K562 (cell line): ENCODE measurements around the gene RTN4. TPM values are rescaled to one million over a fixed set of nuclear protein-coding genes. Genes with fewer than 3 reads are reported as not detected.
A peak's percentile ranks its signal among the peaks of the same experiment; 100 is the strongest.

Experiments used
- CBX2 ChIP-seq: fragments of 200-600 bp; sonication (generic); IDR thresholded peaks from one replicate; pipeline ENCODE4 v1.6.1; 2012; ENCODE audit warnings: mild to moderate bottlenecking, low read length, inconsistent platforms; ENCODE audit not compliant: insufficient read depth, poor library complexity, severe bottlenecking
- CSDE1 ChIP-seq, 2 experiments: fragments of 450-650 bp; IDR thresholded peaks; 2 replicates each; pipeline ENCODE4 v1.6.1; 2016; ENCODE audit warnings: mild to moderate bottlenecking in 1 of 2
- DLX4 ChIP-seq: fragments of 250-450 bp; sonication (Bioruptor Pico); IDR thresholded peaks from 2 replicates; pipeline ENCODE4 v1.6.1; 2021; ENCODE audit warnings: mild to moderate bottlenecking
- DMBX1 ChIP-seq: fragments of 250-450 bp; sonication (Bioruptor Pico); IDR thresholded peaks from 2 replicates; pipeline ENCODE4 v1.8.0; 2022; ENCODE audit warnings: inconsistent platforms, mild to moderate bottlenecking, moderate library complexity, borderline replicate concordance
- DPF2 ChIP-seq: fragments of 450-650 bp; IDR thresholded peaks from 2 replicates; pipeline ENCODE4 v1.6.1; 2016
- FOSL1 ChIP-seq: fragments of 200-800 bp; sonication (Bioruptor generic); conservative IDR thresholded peaks from 2 replicates; pipeline ENCODE4 v1.6.1; 2016; ENCODE audit warnings: missing genetic modification characterization, missing compliant biosample characterization
- GTF2A2 ChIP-seq: IDR thresholded peaks from 2 replicates; pipeline ENCODE4 v1.6.1; 2016; ENCODE audit warnings: mild to moderate bottlenecking, missing genetic modification characterization, missing compliant biosample characterization
- HINFP ChIP-seq: fragments of 450-650 bp; conservative IDR thresholded peaks from 2 replicates; pipeline ENCODE4 v1.6.1; 2016; ENCODE audit warnings: missing genetic modification characterization, low read depth, mild to moderate bottlenecking, control low read depth, missing compliant biosample characterization
- HNRNPK ChIP-seq: fragments of 200-400 bp; formaldehyde crosslinking; IDR thresholded peaks from one replicate; pipeline ENCODE4 v1.6.1; 2018; ENCODE audit warnings: mild to moderate bottlenecking, low read depth, low read length; ENCODE audit not compliant: poor library complexity, severe bottlenecking
- HOXB6 ChIP-seq: fragments of 250-450 bp; sonication (Bioruptor Pico); IDR thresholded peaks from 2 replicates; pipeline ENCODE4 v1.5.1; 2022; ENCODE audit warnings: mild to moderate bottlenecking, borderline replicate concordance
- MAFK ChIP-seq: IDR thresholded peaks from 2 replicates; pipeline ENCODE4 v1.6.1; 2011; ENCODE audit warnings: low read length, improper control_type of control experiment
- NFATC3 ChIP-seq: fragments of 450-650 bp; IDR thresholded peaks from 2 replicates; pipeline ENCODE4 v1.6.1; 2017; ENCODE audit warnings: mild to moderate bottlenecking
- RBM39 ChIP-seq: fragments of 200-400 bp; formaldehyde crosslinking; optimal IDR thresholded peaks from 2 replicates; pipeline ENCODE3; 2018; ENCODE audit warnings: low read depth, low read length
- RCOR1 ChIP-seq, 2 experiments: IDR thresholded peaks; 2 replicates each; pipeline ENCODE4 v1.6.1; 2012; ENCODE audit warnings: low read depth in 2 of 2, low read length in 2 of 2, borderline replicate concordance in 1 of 2, improper control_type of control experiment in 1 of 2
- TCF15 ChIP-seq: fragments of 250-450 bp; sonication (Bioruptor Pico); IDR thresholded peaks from 2 replicates; pipeline ENCODE4 v1.8.0; 2022; ENCODE audit warnings: moderate library complexity, mild to moderate bottlenecking, inconsistent platforms
- TFAM ChIP-seq: fragments of 250-450 bp; sonication (Bioruptor Pico); conservative IDR thresholded peaks from 2 replicates; pipeline ENCODE4 v1.5.0; 2021; ENCODE audit warnings: mild to moderate bottlenecking, moderate library complexity
- TGIF2 ChIP-seq: sonication (generic); formaldehyde crosslinking; IDR thresholded peaks from 2 replicates; pipeline ENCODE4 v1.8.1; 2022; ENCODE audit warnings: mild to moderate bottlenecking, missing genetic modification reagents, moderate library complexity
- TRIM25 ChIP-seq: fragments of 450-650 bp; IDR thresholded peaks from 2 replicates; pipeline ENCODE4 v1.7.0; 2016; ENCODE audit warnings: borderline replicate concordance
- ZKSCAN8 ChIP-seq: fragments of 200-800 bp; sonication (Bioruptor generic); IDR thresholded peaks from 2 replicates; pipeline ENCODE4 v1.6.1; 2016; ENCODE audit warnings: missing genetic modification characterization, missing compliant biosample characterization
- ZNF133 ChIP-seq: fragments of 250-450 bp; sonication (Bioruptor Pico); IDR thresholded peaks from 2 replicates; pipeline ENCODE4 v1.4.0; 2020; ENCODE audit warnings: mild to moderate bottlenecking
- ZNF224 ChIP-seq: sonication (generic); formaldehyde crosslinking; IDR thresholded peaks from 2 replicates; pipeline ENCODE4 v1.8.0; 2022; ENCODE audit warnings: mild to moderate bottlenecking, missing genetic modification reagents
- ZNF384 ChIP-seq: IDR thresholded peaks from 2 replicates; pipeline ENCODE4 v1.6.1; 2012; ENCODE audit warnings: low read depth, low read length, improper control_type of control experiment
- ZNF408 ChIP-seq: fragments of 250-450 bp; sonication (Bioruptor Pico); IDR thresholded peaks from 2 replicates; pipeline ENCODE4 v1.4.0; 2020; ENCODE audit warnings: low read depth, mild to moderate bottlenecking, moderate library complexity
- polyA plus RNA-seq, 8 experiments: library from polyadenylated mRNA; depleted of rRNA in 4 of 8; stranded (reverse) in 5 of 8; unstranded in 3 of 8; fragments of >200 nt; fragmentation: Nextera tagmentation in 2 of 8; fragmentation: Illumina TruSeq in 1 of 8; extraction: Ambion mirVana in 2 of 8; extraction: Trizol in 1 of 8; gene quantifications; 2 replicates each; pipeline versions ENCODE4 v1.2.1 to v1.2.3, GENCODE V29; 2011 to 2014; ENCODE audit warnings: inconsistent platforms in 1 of 8, missing spikeins in 1 of 8
- total RNA-seq, 7 experiments: library from RNA; depleted of rRNA in 6 of 7; stranded (reverse); fragments of >200 nt in 6 of 7; fragmentation: Illumina TruSeq in 2 of 7; extraction: Trizol in 2 of 7; gene quantifications; 2 replicates each; pipeline versions ENCODE4 v1.2.1 to v1.2.3, GENCODE V29; 2011 to 2021; ENCODE audit warnings: low replicate concordance in 1 of 7

The RTN4 gene
- total and polyA plus RNA-seq, 9 of the 15 experiments (the other 6 are each of a cell fraction or from before 2014, with no cell fraction given): 73.0 to 248 (median 116) TPM

GRCh38 chr2:55049043-55049820, 1.0 kb downstream of the RTN4 start (continued):
- TF ChIP-seq HINFP (no peak), ZNF133 (CRISPR knock-in tag) (no peak), RCOR1 (IDR thresholded peaks at IDR 0.05; ENCODE audit: borderline replicate concordance in 1 of 2, low read depth in 2 of 2, low read length in 2 of 2) (peak in 1 of 2 experiments; percentile 72; a peak in 3 of 4 replicates), HNRNPK (no peak), CSDE1 (IDR thresholded peaks at IDR 0.05) (0 out of 4 replicates have a peak, but pooled peaks of 1 of the 2 experiments have one; percentile 8), DLX4 (CRISPR knock-in tag) (no peak), ZKSCAN8 (CRISPR knock-in tag) (no peak), ZNF224 (CRISPR knock-in tag) (no peak), GTF2A2 (tag) (no peak), RBM39 (no peak), TRIM25 (no peak; the same call in 1 of the 2 replicates), ZNF384 (no peak), FOSL1 (tag) (no peak), CBX2 (no peak), ZNF408 (CRISPR knock-in tag) (no peak), TFAM (CRISPR knock-in tag) (no peak), HOXB6 (CRISPR knock-in tag) (no peak), TGIF2 (CRISPR knock-in tag) (no peak), DMBX1 (CRISPR knock-in tag) (no peak), MAFK (no peak), DPF2 (0 out of 2 replicates have a peak, but pooled peaks have one; percentile 41), NFATC3 (no peak), TCF15 (CRISPR knock-in tag) (no peak)
